Measurements from ENCODE around the gene ZNF618. TPM values are rescaled to one million over a fixed set of nuclear protein-coding genes. Genes with fewer than 3 reads are reported as not detected.

The ZNF618 gene
- total RNA-seq, 4 donors from 2014 or later = 2.9 to 5.8 (median 4.2) TPM

DNA sequence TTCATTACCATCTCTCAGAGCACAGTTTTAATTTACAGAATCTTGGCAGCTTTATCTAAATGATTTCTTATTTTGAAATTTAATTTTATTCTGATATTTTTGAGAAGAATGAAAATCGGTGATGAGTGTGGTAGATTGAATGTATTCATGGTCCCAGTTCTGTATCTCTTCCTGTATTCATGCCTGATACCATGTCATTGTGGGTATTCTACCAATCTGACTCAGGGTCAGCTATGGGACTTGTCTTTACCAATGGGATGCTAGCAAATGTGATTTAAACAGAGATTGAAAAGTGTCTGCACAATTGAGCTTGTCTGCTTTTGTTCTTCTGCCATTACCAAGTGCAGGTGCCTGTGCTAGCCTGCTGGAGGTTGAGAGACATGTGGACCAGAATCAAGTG, 17.8 kb upstream of the ZNF618 start:
- Histone ChIP-seq H3K4me3 (no peak overlapping the region), H3K9me3 (no peaks in the 10 kb centered on the region), H3K4me1 (no peaks in the 10 kb centered on the region), H3K27ac (no peak overlapping the region), H3K27me3 (peaks cover 3% of the 10 kb centered on the region), H3K36me3 (no peaks in the 10 kb centered on the region)
- DNase-seq (ENCODE audit: low spot score in 2 of 2) = no peak
- 87% methylated on average over 1 of the region's 1 CpG for WGBS
- TF ChIP-seq EP300 (IDR thresholded peaks at IDR 0.05) (no peak), POLR2A (IDR thresholded peaks at IDR 0.05) (no peak), CTCF (IDR thresholded peaks at IDR 0.05) (no peak), POLR2AphosphoS5 (IDR thresholded peaks at IDR 0.05) (no peak)

DNA sequence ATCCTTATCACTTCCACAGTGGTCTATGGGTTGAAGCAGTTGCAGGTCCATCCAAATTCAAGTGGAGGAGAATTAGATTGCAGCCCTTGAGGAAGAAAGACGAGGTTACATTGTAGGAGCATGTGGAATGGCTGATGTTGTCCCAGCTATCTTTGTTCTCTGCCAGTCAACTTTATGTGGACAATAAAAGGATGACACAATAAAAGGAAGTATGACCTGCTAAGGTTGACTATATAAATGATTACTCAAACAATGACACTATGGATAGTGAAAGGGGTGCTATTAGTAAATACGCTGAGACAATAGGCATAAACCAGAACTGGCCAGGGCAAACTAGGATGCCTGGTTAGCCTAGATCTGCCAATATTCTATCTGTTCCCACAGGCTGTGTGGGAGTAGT, 12.8 kb upstream of the ZNF618 start:
- Histone ChIP-seq H3K36me3 (no peaks in the 10 kb centered on the region), H3K27me3 (peaks cover 3% of the 10 kb centered on the region), H3K4me1 (no peaks in the 10 kb centered on the region), H3K9me3 (no peaks in the 10 kb centered on the region), H3K27ac (no peak overlapping the region), H3K4me3 (no peak overlapping the region)
- TF ChIP-seq EP300 (IDR thresholded peaks at IDR 0.05) = no peak
- no peak for TF ChIP-seq POLR2AphosphoS5 (IDR thresholded peaks at IDR 0.05)
- TF ChIP-seq POLR2A (IDR thresholded peaks at IDR 0.05) = no peak
- TF ChIP-seq CTCF (IDR thresholded peaks at IDR 0.05) = no peak
- no peak for DNase-seq (ENCODE audit: low spot score in 2 of 2)
- 91% methylated on average over 2 of the region's 2 CpGs for WGBS

GRCh38 chr9:113868501-113868900, 7.6 kb upstream of the ZNF618 start:
- Histone ChIP-seq H3K36me3 (no peaks in the 10 kb centered on the region), H3K4me1 (no peaks in the 10 kb centered on the region), H3K27me3 (no peaks in the 10 kb centered on the region), H3K9me3 (no peaks in the 10 kb centered on the region), H3K4me3 (no peak overlapping the region), H3K27ac (no peak overlapping the region)
- no peak for DNase-seq (ENCODE audit: low spot score in 2 of 2)
- TF ChIP-seq EP300 (IDR thresholded peaks at IDR 0.05) (no peak), POLR2AphosphoS5 (IDR thresholded peaks at IDR 0.05) (no peak), POLR2A (IDR thresholded peaks at IDR 0.05) (no peak), CTCF (IDR thresholded peaks at IDR 0.05) (no peak)
- WGBS = 60% methylated on average over 3 of the region's 3 CpGs

DNA sequence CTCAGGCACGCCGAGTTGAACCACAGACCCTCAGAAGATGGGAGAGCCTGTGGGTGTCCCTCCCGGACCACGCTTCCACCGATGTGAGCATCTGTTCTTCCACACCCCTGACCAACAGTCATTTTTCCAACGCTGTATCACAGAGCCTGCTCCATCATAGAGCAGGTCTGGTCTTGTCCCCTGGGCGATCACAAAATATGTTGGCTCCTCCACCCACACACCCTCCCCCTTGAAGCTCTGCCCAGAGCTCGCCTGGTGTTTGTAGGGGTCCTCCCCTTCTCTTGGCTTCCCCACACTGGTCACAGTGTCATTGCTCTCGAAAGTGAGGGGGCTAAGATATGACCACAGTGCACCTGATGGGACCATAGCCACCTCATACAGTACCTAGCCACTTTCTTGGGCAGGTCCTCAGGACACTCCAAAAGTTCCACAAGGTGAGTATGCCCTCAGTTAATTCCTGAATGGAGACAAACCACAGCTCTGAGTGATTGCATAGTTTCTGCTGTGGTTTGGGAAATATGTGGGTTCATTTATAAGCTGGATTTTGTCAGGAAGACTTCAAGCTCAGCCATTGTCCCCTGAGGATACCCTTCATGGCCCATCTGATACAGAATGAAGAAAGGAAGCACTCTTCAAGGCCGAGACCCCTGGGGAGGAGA, 3.5 kb upstream of the ZNF618 start:
- Histone ChIP-seq H3K4me1 (peaks cover 15% of the 10 kb centered on the region), H3K27me3 (no peaks in the 10 kb centered on the region), H3K4me3 (no peak overlapping the region), H3K9me3 (no peaks in the 10 kb centered on the region), H3K27ac (no peak overlapping the region), H3K36me3 (no peaks in the 10 kb centered on the region)
- no peak for TF ChIP-seq EP300 (IDR thresholded peaks at IDR 0.05)
- no peak for TF ChIP-seq CTCF (IDR thresholded peaks at IDR 0.05)
- TF ChIP-seq POLR2A (IDR thresholded peaks at IDR 0.05) = no peak
- no peak for TF ChIP-seq POLR2AphosphoS5 (IDR thresholded peaks at IDR 0.05)
- WGBS = 64% methylated on average over 10 of the region's 10 CpGs
- DNase-seq (ENCODE audit: low spot score in 2 of 2) = no peak

DNA sequence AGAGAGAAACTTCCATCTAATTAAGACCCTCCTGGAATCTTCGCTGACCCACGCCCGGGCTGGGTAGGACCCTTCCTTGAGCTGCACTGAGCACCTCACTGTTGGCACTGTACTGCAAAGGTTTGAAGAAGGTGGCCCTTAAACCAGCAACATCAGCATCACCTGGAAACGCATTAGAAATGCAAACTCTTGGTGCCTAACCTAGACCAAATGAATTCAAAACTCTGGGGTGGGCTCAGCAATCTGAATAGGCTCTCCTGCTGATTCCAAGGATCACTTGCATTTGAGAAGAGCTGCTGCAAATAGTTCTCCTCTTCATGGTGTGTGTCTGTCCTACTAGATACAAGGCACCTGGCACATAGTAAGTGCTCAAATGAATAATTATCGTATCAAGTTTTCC, 2.7 kb upstream of the ZNF618 start:
- 97% methylated on average over 5 of the region's 5 CpGs for WGBS

More for the DNA sequence above, 2.7 kb upstream of the ZNF618 start:
- H3K27me3 ChIP-seq = no peaks in the 10 kb centered on the region
- no peaks in the 10 kb centered on the region for H3K36me3 ChIP-seq
- no peak overlapping the region for H3K27ac ChIP-seq
- no peak overlapping the region for H3K4me3 ChIP-seq
- TF ChIP-seq POLR2A (IDR thresholded peaks at IDR 0.05) (no peak), POLR2AphosphoS5 (IDR thresholded peaks at IDR 0.05) (no peak), EP300 (IDR thresholded peaks at IDR 0.05) (no peak), CTCF (IDR thresholded peaks at IDR 0.05) (no peak)
- DNase-seq (ENCODE audit: low spot score in 2 of 2) = no peak
- peaks cover 18% of the 10 kb centered on the region for H3K4me1 ChIP-seq
- no peaks in the 10 kb centered on the region for H3K9me3 ChIP-seq
